Activated gamma-delta T cell treated with anti-CD3 and anti-CD28 coated beads, Interleukin-2, amount 50 U/mL, for 16 hours (primary cell): Measurements from ENCODE around the gene OR2AT4.
"Not testable (repeated sequence)": the region's sequence is repeated elsewhere in the genome, so short reads cannot be mapped to it uniquely, and the experiment has no call there.

Experiments used
- DNase-seq: peaks from one replicate; pipeline ENCODE4 v3.0.0-alpha.2; 2020; ENCODE audit warnings: low read depth

Gene OR2AT4

GRCh38 chr11:75103380-75104026, 6.8 kb upstream of the OR2AT4 start:
- no peak for DNase-seq

GRCh38 chr11:75101424-75102128, 4.9 kb upstream of the OR2AT4 start:
- DNase-seq, result no peak

- no peak for DNase-seq
These were observed 3.6 kb upstream of the OR2AT4 start for GRCh38 chr11:75100314-75100713.

DNA sequence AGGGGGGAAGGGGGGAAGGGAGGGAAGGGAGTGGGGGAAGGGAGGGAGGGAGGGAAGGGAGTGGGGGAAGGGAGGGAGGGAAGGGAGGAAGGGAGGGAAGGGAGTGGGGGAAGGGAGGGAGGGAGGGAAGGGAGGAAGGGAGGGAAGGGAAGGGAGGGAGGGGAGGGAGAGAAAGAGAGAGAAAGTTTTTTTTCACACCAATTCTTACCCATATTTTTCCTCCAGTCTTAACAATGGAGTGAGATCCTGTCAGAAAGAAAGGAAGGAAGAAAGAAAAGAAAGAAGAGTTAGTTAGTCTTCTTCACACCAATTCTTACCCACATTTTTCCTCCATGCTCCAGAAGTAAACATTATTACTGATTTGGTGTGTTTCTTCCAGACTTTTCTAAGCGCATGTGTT, 3.0 kb upstream of the OR2AT4 start:
- no peak for DNase-seq

DNA sequence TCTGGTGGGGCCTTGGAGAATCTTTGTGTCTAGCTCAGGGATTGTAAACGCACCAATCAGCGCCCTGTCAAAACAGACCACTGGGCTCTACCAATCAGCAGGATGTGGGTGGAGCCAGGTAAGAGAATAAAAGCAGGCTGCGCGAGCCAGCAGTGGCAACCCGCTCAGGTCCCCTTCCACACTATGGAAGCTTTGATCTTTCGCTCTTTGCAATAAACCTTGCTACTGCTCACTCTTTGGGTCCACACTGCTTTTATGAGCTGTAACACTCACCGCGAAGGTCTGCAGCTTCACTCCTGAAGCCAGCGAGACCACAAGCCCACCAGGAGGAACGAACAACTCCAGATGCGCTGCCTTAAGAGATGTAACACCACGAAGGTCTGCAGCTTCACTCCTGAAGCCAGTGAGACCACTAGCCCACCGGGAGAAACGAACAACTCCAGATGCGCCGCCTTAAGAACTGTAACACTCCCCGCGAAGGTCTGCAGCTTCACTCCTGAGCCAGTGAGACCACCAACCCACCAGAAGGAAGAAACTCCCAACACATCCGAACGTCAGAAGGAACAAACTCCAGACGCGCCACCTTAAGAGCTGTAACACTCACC, 2.3 kb upstream of the OR2AT4 start:
- not testable (repeated sequence) for DNase-seq

DNA sequence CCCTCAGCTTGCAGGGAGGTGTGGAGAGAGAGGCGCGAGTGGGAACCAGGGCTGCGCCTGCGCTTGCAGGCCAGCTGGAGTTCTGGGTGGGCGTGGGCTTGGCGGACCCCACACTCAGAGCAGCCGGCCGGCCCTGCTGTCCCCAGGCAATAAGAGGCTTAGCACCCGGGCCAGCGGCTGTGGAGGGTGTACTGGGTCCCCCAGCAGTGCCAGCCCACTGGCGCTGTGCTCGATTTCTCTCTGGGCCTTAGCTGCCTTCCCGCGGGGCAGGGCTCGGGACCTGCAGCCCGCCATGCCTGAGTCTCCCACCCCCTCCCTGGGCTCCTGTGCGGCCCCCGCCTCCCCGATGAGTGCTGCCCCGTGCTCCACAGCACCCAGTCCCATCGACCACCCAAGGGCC, 1.5 kb upstream of the OR2AT4 start:
- DNase-seq, result not testable (repeated sequence)

- no peak for DNase-seq
These were observed 489 bp upstream of the OR2AT4 start for GRCh38 chr11:75097173-75097557.

DNA sequence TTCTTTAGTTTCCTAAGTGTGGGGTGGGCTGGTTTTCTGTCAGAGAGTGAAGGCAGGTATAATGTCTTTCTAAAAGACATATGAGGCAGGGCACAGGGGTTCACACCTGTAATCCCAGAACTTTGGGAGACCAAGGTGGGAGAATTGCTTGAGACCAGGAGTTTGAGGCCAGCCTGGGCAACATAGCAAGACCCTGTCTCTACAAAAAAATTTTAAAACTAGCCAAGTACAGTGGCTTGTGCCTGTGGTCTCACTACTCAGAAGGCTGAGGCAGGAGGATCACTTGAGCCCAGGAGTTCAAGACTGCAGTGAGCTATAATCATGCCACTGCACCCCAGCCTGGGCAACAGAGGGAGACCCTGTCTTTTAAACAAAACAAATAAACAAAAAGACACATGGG, 2.3 kb downstream of the OR2AT4 start:
- DNase-seq, result not testable (repeated sequence)

DNA sequence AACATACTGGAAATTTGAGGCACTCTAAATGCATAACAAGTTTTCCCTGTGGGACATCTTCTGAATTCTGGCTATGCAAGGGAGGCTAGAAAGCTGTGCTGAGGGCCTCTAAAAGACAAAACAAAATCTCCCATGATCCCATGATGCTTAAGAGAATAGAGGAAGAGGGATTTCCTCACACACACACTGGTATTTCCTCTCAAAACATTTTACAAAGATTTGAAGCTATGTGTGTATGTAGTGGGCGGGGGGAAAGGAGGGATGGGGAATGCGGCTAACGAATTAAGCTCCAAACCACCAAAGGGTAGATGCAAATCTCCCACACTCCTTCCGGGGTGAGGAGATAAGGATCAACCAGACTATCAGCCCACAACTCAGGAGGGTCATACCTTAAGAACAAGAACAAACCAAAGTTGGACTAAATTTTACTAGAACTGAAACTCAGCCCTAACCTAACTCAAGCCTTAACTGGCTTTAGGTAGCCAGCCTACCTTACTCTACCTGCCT, 6.0 kb downstream of the OR2AT4 start:
- no peak for DNase-seq

- DNase-seq, result no peak
These were observed 9.1 kb downstream of the OR2AT4 start for GRCh38 chr11:75087319-75088305.

DNA sequence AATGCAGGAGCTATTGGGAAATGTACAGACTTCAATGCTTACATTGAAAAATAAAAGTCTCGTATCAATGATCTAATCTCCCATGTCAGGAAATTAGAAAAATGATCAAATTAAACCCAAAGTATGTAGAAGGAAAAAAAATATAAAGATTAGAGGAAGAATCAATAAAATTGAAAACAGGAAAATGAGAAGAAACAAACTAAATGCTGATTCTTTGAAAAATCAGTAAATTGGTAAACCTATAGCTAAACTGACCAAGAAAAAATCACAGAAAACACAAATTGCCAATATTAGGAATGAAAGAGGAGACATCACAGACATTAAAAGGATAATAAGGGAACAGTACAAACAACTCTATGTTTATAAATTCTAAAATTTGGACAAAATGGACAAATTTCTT, 11.8 kb downstream of the OR2AT4 start:
- no peak for DNase-seq

- no peak for DNase-seq
These were observed 13.5 kb downstream of the OR2AT4 start for GRCh38 chr11:75083217-75083605.

GRCh38 chr11:75082601-75083216, 14.0 kb downstream of the OR2AT4 start:
- no peak for DNase-seq

DNA sequence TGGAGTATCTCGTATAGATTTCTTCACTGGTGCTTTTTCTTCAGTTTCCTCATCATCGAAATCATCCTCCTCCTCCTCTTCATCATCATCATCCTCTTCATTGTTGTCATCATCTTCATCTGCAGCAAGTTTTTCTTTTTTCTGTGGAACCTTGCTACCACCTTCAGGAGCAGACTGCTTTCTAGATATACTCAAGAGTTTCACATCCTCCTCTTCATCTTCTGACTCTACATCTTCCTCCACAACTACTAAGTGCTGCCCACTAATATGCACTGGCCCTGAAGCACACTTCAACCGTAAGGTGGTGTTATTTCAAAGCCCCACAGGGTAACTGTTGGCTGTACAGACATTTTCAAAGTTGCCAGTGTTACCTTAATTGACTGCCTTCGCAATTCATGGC, 17.1 kb downstream of the OR2AT4 start:
- no peak for DNase-seq

- DNase-seq, result no peak
These were observed 18.4 kb downstream of the OR2AT4 start for GRCh38 chr11:75078233-75078632.

DNA sequence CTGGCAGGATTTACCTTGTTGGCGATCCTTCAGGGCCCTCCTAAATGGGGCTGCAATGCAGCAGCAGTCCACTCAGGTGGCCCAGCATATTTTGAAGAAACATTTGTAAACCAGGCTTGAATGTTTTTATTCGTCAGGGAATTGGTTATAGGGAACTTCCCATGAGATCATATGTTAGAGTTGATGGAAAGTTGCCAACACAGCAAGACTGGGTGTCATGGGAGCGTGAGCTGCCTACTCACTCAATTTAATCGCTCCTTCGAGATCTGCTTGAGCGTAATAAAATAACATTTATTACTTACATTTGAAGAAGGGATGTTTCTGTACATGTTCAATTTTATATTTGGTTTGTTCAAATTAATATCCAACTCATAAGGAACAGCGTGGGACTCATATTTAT, 19.4 kb downstream of the OR2AT4 start:
- no peak for DNase-seq

DNA sequence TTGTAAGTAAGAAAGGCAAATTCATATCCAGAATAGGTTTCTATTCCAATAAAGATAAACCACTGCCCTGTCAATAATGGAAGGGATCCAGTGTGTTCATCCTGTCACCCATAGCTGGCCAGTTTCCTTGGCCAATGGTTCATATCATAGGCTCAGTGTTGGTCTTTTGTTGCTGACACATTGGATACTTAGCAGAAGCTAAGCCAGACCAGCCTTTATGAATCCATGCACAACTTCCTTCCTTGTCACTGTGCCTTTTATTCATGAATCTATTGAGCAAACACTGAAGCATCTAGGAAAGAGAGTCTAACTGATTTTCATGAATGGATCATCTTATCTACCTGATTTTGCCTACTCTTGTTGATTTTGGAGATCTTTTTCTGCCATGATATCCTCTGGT, 20.0 kb downstream of the OR2AT4 start:
- no peak for DNase-seq

- no peak for DNase-seq
These were observed 23.1 kb downstream of the OR2AT4 start for GRCh38 chr11:75073459-75074190.

- DNase-seq, result no peak
These were observed 24.1 kb downstream of the OR2AT4 start for GRCh38 chr11:75072582-75072981.

DNA sequence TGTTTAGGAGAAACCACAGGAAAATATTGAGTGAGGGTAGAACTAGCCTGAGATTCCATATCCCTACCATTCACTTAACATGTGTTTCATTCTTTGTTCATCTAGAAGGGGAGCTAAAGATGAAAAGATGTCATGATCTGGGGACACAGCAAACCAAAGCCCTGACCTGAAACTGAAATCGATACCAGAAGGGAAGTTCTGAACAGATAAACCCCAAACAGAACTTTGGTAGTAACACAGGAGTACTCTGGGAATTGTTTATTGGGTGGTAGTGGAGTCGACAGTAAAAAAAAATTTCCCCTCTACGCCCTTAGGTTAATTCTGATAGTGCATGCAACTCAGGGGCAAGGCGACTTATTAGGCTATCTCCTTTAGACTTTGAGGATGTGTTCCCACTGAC, 27.2 kb downstream of the OR2AT4 start:
- DNase-seq, result no peak

GRCh38 chr11:75068993-75069392, 27.7 kb downstream of the OR2AT4 start:
- DNase-seq, result no peak
